HG03045 (cell line): ENCODE data around the gene OGFOD2.

Experiments
- ATAC-seq: cut with Tn5 transposase; IDR thresholded peaks from one replicate; pipeline ENCODE4 v1.9.1; 2021; ENCODE audit warnings: mild to moderate bottlenecking, moderate library complexity; ENCODE audit not compliant: unreplicated experiment

OGFOD2 gene

DNA sequence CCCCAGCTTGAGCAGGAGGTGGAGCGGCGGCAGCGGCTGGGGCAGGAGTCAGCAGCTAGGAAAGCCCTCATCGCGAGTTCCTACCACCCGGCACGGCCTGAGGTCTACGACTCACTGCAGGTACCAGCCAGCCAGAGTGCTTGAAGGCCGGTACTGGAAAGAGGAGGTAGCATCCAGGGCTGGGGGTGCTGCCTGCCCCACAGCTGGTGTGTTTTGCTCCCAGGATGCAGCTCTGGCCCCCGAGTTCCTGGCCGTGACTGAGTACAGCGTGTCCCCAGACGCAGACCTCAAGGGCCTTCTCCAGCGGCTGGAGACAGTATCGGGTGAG lies 1.6 kb downstream of the OGFOD2 start:
- ATAC-seq, result no peak

DNA sequence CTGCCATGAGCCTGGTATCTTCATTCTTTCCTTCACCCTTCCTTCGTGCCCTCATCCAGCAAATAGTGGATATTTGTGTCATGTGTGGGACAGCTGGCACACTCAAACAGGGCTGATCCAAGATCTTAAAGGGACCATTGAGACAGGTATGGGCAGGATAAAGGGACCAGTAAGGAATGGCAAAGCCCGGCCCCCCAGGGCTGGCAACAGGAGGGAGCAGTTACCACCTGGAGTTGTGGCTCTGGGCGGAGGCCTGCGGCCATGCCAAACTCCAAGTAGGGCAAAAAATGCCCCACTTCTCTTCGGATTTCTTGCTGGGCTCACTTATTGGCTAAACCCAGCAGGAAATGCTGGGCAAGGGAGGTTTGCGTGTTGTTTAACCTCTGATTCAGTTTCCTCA lies 2.1 kb downstream of the OGFOD2 start:
- ATAC-seq, result no peak

DNA sequence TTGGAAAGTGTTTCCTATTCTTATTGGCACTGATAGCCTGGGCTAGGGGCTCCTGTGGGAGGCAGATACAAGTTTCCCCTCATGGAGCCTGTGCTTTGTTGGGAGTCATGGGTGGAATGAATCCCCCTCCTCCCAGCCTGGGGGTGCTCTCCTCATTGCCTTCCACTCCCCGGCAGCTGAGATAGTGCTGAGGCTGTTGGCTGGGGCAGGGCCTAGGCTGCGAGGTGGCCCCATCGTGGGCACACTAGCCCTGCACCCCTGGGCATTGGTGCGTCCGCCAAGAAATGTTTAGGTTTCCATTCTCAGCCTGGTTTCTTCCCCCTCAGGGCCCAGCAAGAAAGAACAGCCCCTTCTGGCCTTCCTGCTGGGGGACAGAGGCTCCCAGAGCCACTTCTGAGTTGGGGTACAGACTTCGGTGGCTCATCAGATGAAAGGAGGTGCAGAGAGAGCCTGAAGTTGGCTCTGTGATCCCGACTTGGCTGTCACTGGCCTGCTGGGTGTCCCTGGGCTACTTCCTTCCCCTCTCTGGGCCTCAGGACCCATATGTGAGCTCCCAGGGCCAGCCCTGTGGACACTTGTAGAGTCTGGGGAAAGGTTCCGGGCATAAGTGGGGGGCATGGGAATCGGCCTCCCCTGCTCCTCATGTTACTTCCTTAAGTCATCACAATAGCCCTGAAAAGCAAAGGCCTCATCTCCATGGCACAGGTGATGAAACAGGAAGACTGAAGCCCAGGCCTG lies 2.8 kb downstream of the OGFOD2 start:
- no peak for ATAC-seq

DNA sequence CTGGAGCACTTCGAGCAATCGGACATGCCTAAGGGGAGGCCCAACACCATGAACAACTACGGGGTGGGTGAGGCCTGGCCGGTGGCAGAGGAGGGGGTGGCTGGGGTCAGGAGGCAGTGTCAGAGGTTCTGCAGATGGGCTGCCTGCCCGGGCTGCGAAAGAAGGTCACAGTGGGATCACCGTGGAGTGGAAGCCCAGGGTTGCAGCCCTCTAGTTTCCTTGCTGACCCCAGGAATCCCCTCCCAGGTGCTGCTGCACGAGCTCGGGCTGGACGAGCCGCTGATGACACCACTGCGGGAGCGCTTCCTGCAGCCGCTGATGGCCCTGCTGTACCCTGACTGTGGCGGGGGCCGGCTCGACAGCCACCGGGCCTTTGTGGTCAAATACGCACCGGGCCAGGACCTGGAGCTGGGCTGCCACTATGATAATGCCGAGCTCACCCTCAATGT lies 3.5 kb downstream of the OGFOD2 start:
- ATAC-seq, result no peak

- no peak for ATAC-seq
These were observed 4.2 kb downstream of the OGFOD2 start for GRCh38 chr12:122979001-122979907.

DNA sequence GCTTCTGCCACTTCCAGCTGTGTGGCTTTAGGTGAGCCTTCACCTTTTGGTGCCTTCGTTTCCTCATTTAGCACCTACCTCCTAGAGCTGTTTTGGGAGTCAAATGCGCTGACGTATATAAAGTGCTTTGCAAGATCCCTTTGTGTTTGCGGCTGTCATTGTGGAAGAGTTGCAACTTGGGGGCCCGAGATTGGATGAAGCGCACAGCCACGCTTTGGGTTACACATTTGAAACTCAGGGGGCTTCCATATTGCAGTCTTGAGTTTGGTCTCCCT lies 4.8 kb downstream of the OGFOD2 start:
- ATAC-seq, result no peak

DNA sequence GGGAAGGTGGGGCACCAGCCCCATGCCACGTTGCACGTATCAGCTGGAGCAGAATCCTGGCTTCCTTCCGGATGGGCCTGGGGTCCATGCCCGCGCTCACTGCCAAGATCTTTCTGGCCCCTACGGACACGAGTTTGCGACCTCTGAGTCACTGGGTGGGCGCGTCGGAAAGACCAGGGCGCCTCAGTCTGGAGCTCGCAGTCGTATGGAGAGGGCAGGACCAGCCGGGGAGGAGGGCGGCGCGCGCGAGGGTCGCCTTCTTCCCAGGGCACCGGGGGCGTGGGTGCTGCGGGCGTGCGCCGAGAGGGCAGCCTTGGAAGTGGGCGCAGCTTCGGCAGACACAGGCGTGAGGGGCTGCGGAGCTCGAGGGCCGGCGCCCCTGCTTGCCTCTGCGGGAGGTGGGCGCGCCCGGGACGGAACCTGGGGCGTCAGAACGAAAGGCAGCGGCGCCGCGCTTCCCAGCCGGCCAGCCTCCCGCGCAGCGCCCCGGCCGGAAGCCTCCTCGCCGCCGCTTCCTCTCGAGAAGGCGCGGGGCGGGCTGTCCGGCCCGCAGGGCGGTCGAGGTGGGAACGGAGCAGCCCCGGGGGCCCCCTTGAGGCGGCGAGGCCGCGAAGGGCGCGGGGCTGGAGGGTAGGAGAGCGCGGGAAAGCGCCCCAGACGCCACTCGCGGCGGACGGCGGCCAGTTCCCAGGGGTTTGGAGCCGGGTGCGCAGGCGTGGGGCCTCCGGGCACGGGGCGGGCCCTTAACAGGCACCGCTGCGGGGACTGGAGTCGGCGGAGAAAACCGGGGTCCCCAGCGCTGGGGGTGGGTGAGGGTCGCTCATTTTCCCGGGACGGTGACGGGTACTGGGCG lies 5.4 kb downstream of the OGFOD2 start, which contains the start of gene ARL6IP4:
TSS of gene ARL6IP4 (plus strand) at position 499 of the 853 bp plus-strand sequence. CDS start 459 bp downstream, outside the sequence.
- ATAC-seq, result peak; percentile 62

GRCh38 chr12:122981036-122981471 lies 6.0 kb downstream of the OGFOD2 start:
- ATAC-seq, result peak; percentile 10

DNA sequence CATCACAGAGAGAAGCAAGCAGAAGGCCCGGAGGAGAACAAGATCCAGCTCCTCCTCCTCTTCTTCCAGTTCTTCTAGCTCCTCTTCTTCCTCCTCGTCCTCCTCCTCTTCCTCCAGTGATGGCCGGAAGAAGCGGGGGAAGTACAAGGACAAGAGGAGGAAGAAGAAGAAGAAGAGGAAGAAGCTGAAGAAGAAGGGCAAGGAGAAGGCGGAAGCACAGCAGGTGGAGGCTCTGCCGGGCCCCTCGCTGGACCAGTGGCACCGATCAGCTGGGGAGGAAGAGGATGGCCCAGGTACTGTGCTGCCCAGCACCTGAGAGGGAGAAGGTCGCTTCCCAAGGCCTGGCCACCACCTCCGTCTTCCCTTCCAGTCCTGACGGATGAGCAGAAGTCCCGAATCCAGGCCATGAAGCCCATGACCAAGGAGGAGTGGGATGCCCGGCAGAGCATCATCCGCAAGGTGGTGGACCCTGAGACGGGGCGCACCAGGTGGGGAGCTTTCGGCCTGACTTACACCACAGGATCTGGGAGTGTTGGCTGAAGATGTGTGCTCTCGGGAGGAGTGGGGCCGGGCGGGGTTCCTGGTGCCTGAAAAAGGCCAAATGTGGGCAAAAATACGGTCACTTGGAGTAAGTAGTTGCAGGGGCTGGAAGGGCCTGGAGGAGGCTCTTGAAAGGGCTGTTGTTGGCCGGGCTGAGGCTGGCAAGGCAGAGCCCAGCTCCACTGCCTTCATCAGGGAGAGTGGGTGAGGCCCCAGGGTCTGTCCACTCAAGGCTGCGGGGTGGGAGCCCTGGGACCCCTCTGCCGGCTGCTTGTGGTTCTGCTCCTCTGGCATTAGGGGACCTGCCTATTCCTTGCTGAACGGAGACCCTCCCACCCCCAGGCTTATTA lies 6.8 kb downstream of the OGFOD2 start:
- no peak for ATAC-seq

GRCh38 chr12:122982477-122982815 lies 7.4 kb downstream of the OGFOD2 start:
- no peak for ATAC-seq

GRCh38 chr12:122982963-122983788 lies 8.1 kb downstream of the OGFOD2 start:
- no peak for ATAC-seq

DNA sequence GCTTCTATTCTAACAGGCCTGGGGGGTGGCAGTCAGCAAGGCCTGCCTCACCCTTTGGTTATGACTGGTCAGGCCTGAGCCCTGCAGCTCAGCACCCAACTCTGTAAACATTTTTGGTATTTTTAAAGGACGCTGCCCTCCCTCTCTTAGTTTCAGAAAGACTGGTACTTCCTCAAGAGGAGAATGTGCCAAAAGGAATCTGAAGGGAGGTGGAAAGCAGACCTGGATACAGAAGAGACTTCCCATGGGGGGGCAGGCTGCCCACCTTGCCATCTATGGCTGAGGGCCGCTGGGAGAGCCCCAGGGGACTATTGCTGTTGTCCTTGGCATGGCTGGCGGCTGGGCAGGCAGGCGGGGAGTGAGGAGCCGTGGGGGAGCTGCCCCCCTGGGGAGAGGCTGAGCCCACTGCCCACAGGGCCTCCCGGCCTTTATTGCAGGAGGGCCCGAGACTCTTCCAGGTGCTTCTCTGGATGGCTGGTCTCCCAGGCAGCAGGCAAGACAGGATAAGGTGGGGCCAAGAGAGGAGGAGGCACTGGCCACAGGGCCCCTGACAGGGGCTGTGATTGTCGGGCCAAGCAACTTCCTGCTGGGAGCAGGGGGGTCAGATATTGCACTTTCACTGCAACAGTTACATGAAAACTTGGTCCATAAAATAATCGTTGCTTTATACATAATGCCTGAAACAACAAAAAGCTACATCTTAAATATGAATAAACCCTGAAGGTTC lies 8.9 kb downstream of the OGFOD2 start:
- ATAC-seq, result no peak

DNA sequence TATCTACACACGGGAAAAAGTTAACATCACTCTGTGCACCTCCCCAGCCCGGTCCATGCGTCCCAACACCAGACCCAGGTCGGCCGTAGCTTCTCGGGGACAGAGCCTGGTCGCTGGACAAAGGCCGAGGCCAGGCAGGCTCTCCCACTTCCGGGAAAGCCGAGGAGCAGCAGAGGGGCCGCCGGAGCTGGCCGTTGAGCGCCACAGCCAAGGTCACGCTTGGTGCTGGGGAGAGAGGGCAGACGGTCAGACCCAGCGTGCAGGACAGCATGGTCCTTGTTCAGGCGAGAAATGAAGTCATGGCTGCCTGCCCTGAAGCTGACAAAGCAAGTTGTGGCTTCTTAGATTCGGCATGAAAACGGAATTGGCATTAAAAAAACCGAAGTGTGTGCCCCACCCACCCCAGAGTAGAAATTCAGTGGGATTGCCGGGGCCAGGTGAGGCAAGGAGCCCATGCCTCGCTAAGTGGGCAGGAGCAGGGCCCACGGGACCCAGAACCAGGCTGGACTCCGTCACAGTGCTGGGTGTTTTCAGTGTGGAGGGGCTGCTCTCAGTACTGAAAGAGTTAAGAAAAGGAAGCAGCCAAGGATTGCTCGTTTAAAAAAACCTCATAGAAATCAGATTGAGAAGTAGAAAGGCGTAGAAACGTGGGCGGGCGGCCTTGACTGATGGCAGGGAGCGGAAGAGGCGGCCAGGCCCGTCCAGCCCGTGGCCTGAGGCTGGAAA lies 9.7 kb downstream of the OGFOD2 start:
- no peak for ATAC-seq

- ATAC-seq, result no peak
These were observed 10.6 kb downstream of the OGFOD2 start for GRCh38 chr12:122985338-122986257.

DNA sequence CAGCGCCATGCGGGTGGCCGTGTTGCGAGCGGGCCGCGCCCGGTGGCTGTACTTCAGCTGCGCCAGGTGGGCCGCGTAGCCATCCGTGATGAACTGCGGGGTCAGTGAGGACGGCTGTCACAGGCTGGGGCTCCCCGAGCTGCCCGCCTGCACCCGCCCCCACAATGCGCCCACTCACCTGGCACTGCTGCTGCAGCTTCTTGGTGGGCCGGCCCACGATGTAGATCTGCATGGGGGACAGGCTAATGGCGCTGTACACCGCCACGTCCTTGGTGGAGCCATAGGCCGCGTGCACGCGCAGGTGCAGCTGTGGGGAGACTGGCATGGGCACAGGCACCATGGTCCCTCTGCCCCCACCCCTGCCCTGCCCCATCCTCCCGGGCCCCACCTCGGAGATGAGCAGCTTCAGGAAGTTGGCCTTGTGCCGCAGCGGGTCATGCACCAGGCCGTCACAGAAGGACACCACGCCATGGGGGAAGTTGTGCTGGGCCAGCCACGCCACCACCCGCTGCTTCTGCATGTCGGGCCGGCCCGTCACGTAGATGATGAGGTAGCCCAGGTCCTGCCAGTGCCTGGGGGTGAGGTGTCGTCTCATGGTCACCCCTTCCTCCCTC lies 11.3 kb downstream of the OGFOD2 start:
- no peak for ATAC-seq

GRCh38 chr12:122987086-122987951 lies 12.3 kb downstream of the OGFOD2 start:
- no peak for ATAC-seq
